Measurements from ENCODE around the gene PCSK6. TPM values are rescaled to one million over a fixed set of nuclear protein-coding genes. Genes with fewer than 3 reads are reported as not detected.

The PCSK6 gene
- total and polyA plus RNA-seq, 9 donors = 3.8 to 26.0 (median 13.0) TPM

- intact Hi-C loops (cut with DNase I) = no loop called here
- no peak for DNase-seq
- WGBS, 3 donors = 88 to 93% (median 91%) methylated on average over 21 of the region's 21 CpGs
Observed at GRCh38 chr15:101313041-101313761, 176.3 kb downstream of the PCSK6 start.

GRCh38 chr15:101310508-101310907, 179.0 kb downstream of the PCSK6 start:
- no peak overlapping the region for H3K27ac ChIP-seq
- H3K36me3 ChIP-seq = no peaks in the 10 kb centered on the region
- DNase-seq = no peak
- WGBS, 3 donors = 89 to 92% (median 91%) methylated on average over 7 of the region's 7 CpGs
- no peaks in the 10 kb centered on the region for H3K4me1 ChIP-seq (ENCODE audit: insufficient read depth)
- intact Hi-C loops (cut with DNase I) = no loop called here
- TF ChIP-seq, protein P1, sequence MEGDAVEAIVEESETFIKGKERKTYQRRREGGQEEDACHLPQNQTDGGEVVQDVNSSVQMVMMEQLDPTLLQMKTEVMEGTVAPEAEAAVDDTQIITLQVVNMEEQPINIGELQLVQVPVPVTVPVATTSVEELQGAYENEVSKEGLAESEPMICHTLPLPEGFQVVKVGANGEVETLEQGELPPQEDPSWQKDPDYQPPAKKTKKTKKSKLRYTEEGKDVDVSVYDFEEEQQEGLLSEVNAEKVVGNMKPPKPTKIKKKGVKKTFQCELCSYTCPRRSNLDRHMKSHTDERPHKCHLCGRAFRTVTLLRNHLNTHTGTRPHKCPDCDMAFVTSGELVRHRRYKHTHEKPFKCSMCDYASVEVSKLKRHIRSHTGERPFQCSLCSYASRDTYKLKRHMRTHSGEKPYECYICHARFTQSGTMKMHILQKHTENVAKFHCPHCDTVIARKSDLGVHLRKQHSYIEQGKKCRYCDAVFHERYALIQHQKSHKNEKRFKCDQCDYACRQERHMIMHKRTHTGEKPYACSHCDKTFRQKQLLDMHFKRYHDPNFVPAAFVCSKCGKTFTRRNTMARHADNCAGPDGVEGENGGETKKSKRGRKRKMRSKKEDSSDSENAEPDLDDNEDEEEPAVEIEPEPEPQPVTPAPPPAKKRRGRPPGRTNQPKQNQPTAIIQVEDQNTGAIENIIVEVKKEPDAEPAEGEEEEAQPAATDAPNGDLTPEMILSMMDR (IDR thresholded peaks at IDR 0.05) = no peak
- no peak for TF ChIP-seq POLR2A (IDR thresholded peaks at IDR 0.05)
- TF ChIP-seq EP300 (IDR thresholded peaks at IDR 0.05) = no peak
- no peak overlapping the region for H3K4me3 ChIP-seq
- H3K27me3 ChIP-seq = no peaks in the 10 kb centered on the region
- no peaks in the 10 kb centered on the region for H3K9me3 ChIP-seq

More at GRCh38 chr15:101313041-101313761, 176.3 kb downstream of the PCSK6 start:
- Histone ChIP-seq H3K4me3 (no peak overlapping the region), H3K4me1 (ENCODE audit: insufficient read depth) (peaks cover 1% of the 10 kb centered on the region), H3K27ac (no peak overlapping the region), H3K9me3 (no peaks in the 10 kb centered on the region), H3K27me3 (no peaks in the 10 kb centered on the region), H3K36me3 (no peaks in the 10 kb centered on the region)
- no peak for TF ChIP-seq POLR2A (IDR thresholded peaks at IDR 0.05)
- no peak for TF ChIP-seq EP300 (IDR thresholded peaks at IDR 0.05)
- TF ChIP-seq, protein P1 (IDR thresholded peaks at IDR 0.05) = no peak

GRCh38 chr15:101310161-101310480, 179.4 kb downstream of the PCSK6 start:
- H3K9me3 ChIP-seq = no peaks in the 10 kb centered on the region
- WGBS, 3 donors = 91 to 95% (median 94%) methylated on average over 7 of the region's 7 CpGs
- no peak overlapping the region for H3K4me3 ChIP-seq
- H3K27me3 ChIP-seq = no peaks in the 10 kb centered on the region
- TF ChIP-seq POLR2A (IDR thresholded peaks at IDR 0.05) (no peak), EP300 (IDR thresholded peaks at IDR 0.05) (no peak)
- TF ChIP-seq, protein P1 (IDR thresholded peaks at IDR 0.05) = no peak
- H3K4me1 ChIP-seq (ENCODE audit: insufficient read depth) = no peaks in the 10 kb centered on the region
- H3K36me3 ChIP-seq = no peaks in the 10 kb centered on the region
- DNase-seq = no peak
- intact Hi-C loops (cut with DNase I) = no loop called here
- no peak overlapping the region for H3K27ac ChIP-seq

GRCh38 chr15:101309436-101310160, 179.9 kb downstream of the PCSK6 start:
- H3K9me3 ChIP-seq = no peaks in the 10 kb centered on the region
- TF ChIP-seq POLR2A (IDR thresholded peaks at IDR 0.05) = no peak
- TF ChIP-seq, protein P1 (IDR thresholded peaks at IDR 0.05) = no peak
- TF ChIP-seq EP300 (IDR thresholded peaks at IDR 0.05) = no peak
- H3K27ac ChIP-seq = no peak overlapping the region
- no peak for DNase-seq
- H3K36me3 ChIP-seq = no peaks in the 10 kb centered on the region
- no peak overlapping the region for H3K4me3 ChIP-seq
- WGBS, 3 donors = 82 to 90% (median 86%) methylated on average over 26 of the region's 26 CpGs
- H3K4me1 ChIP-seq (ENCODE audit: insufficient read depth) = no peaks in the 10 kb centered on the region
- no peaks in the 10 kb centered on the region for H3K27me3 ChIP-seq
- intact Hi-C loops (cut with DNase I) = loop anchor here in 2 of 4 donors (5.0 to 10.0 kb wide), 3 partner anchors 185 to 333 kb away; no protein-coding TSS in a partner anchor
